VCaP (cell line): Measurements from ENCODE around the gene TRNAU1AP.

ENCODE experiments used
- H3K27ac ChIP-seq: fragments of 450-650 bp; 2 replicates; pipeline ENCODE4 v1.5.1; 2017
- CTCF ChIP-seq: fragments of 450-650 bp; conservative IDR thresholded peaks from 2 replicates; pipeline ENCODE4 v1.5.1; 2017; ENCODE audit warnings: mild to moderate bottlenecking, moderate library complexity

TRNAU1AP gene

GRCh38 chr1:28573564-28573963 lies 20.7 kb downstream of the TRNAU1AP start:
- H3K27ac ChIP-seq = no peak overlapping the region
- TF ChIP-seq CTCF = no peak

DNA sequence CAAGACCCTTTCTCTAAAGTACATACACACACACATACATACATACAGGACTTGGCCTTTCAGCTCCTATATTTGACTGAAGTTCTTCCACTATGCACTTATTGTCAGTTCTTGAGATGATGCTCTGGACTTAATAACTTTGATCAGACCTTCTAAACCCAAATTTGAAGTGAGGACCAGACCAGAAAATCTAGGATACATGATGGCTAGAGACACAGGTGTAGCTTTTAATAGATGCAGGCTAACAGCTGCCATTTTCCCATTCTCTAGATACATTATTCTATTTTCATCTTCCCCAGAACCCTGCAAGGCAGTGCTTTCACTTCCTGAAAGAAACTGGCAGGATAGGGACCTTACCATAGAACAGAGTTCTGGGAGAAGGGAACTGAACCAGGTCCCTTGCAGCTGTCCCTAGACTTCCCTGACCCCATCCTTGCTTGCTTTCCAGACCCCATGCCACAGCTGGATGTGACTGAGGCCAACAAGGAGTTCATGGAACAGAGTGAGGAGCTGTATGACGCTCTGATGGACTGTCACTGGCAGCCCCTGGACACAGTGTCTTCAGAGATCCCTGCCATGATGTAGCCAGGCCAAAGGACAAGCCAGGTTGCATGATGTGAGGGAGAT lies 24.3 kb downstream of the TRNAU1AP start:
- no peak overlapping the region for H3K27ac ChIP-seq
- TF ChIP-seq CTCF = no peak

GRCh38 chr1:28577738-28578536 lies 25.1 kb downstream of the TRNAU1AP start:
- no peak for TF ChIP-seq CTCF
- no peak overlapping the region; the same call in 1 of the 2 replicates for H3K27ac ChIP-seq

DNA sequence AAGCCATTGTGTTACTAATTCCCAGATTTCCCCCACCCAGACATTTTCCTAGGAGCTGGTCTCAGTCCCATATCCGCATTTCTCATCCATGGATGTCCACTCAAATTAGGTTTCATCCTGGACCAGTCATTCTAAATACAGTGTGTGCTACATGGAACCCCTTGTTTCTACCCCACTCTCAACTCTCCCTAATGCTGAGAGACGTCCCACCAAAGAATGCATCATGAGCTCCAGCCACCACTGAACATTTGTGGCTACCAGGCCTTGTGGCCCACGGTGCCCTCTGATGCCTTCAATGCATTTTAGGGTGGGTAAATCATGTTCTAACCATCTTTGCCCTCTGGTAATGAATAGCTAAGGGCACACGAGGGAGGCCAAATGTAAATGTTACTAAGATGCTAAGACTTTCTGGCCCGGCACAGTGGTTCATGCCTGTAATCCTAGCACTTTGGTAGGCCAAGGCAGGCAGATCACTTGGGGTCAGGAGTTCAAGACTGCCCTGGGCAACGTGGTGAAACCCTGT lies 25.9 kb downstream of the TRNAU1AP start:
- TF ChIP-seq CTCF = no peak
- H3K27ac ChIP-seq = no peak overlapping the region; the same call in none of the 2 replicates

DNA sequence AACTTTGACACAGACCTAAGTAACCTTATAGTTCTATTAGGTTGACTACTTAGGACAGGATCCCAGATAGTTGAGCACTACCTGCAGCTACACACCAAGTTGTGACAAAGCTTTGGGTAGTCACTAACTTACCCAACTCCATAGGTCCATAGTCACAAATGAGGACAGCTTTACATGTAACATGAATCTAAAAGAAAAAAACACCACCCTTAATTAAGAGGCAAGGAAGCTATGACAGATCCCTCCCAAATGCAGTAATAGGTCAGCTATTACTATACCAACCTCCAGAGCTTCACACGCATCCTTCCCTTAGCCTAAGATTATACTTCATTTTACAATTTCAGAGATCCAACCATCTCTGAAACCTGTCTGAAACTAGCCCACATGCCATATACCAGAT lies 26.5 kb downstream of the TRNAU1AP start:
- no peak for TF ChIP-seq CTCF
- H3K27ac ChIP-seq = peak overlapping the region; percentile 85; the same call in 1 of the 2 replicates

DNA sequence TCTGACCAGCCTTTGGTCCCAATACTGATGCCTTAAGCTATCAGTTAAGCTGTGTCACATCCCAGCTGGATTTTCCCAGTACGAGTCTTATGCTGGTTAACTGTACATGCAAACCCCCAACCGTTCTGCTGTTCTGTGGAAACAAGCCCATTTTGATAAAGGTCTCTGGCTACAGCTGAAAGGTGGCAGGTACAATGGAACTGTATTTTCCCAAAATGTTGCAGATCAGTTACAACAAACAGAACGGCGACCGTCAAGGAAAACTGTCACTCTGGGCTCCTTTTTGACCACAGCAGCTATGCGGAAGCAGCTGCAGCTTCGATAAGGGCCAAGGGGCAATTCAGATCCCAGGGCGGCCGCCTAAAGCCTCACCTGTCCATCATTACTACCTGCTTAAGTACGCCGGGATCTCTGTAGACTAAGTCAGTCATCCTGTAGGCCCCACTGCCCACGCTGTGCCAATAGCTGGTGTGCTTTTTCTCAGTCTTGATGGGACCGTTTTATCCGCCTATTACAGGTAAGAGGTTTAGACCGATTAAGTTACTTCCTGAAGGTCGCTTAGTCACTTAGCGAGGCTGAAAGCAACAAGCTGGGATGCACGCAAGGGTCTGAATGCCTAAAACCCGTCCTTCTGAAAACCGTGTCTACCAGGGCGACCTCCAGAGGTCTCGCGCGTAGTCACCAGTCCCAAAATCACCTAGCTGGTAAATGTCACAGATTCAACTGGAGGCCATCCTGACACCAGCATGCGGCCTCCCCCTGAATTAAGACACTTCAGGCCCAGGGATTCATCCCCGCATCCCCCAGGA lies 28.0 kb downstream of the TRNAU1AP start:
- peak; percentile 52 for TF ChIP-seq CTCF
- peak overlapping the region; percentile 85 for H3K27ac ChIP-seq
